ENCODE measurements around the gene MRC2. TPM values are rescaled to one million over a fixed set of nuclear protein-coding genes. Genes with fewer than 3 reads are reported as not detected.

The MRC2 gene, protein sequence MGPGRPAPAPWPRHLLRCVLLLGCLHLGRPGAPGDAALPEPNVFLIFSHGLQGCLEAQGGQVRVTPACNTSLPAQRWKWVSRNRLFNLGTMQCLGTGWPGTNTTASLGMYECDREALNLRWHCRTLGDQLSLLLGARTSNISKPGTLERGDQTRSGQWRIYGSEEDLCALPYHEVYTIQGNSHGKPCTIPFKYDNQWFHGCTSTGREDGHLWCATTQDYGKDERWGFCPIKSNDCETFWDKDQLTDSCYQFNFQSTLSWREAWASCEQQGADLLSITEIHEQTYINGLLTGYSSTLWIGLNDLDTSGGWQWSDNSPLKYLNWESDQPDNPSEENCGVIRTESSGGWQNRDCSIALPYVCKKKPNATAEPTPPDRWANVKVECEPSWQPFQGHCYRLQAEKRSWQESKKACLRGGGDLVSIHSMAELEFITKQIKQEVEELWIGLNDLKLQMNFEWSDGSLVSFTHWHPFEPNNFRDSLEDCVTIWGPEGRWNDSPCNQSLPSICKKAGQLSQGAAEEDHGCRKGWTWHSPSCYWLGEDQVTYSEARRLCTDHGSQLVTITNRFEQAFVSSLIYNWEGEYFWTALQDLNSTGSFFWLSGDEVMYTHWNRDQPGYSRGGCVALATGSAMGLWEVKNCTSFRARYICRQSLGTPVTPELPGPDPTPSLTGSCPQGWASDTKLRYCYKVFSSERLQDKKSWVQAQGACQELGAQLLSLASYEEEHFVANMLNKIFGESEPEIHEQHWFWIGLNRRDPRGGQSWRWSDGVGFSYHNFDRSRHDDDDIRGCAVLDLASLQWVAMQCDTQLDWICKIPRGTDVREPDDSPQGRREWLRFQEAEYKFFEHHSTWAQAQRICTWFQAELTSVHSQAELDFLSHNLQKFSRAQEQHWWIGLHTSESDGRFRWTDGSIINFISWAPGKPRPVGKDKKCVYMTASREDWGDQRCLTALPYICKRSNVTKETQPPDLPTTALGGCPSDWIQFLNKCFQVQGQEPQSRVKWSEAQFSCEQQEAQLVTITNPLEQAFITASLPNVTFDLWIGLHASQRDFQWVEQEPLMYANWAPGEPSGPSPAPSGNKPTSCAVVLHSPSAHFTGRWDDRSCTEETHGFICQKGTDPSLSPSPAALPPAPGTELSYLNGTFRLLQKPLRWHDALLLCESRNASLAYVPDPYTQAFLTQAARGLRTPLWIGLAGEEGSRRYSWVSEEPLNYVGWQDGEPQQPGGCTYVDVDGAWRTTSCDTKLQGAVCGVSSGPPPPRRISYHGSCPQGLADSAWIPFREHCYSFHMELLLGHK (N-terminal part only)
- 1 to 10 TPM; 1.5 to 2.7 TPM for total RNA-seq

DNA sequence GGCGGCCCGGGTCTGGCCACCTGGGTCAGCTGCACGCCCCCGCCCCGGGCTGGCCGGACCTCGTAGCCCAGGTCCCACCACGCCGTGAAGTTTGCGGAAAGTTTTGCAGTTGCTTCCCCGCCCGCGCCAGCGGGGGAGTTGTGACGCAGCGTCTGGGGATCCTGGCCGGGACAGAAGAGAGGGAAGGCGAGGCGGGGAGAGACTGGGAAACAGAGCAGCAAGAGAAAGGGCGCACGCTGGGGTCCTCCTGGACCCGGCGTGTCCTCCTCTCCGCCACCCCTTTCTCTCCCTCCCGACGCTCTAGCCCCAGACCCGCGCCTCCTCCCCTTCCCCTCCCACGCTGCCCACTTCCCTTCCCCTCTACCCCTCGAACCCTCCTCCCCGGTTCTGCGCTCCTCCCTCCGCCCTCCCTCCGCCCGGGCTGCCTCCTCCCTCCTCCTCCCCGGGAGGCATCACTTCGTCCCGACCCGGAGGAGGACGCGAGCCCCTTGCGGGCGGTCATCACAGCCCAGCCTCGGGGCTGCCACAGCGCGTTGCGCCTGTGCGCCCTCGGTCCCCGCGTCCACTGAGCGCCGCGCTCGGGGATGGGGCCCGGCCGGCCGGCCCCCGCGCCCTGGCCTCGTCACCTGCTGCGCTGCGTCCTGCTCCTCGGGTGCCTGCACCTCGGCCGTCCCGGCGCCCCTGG, at the start of gene MRC2:
Gene MRC2 (plus strand): TSS at position 452 of the 685 bp plus-strand sequence. CDS start 133 bp downstream, at position 585.

Other genes starting within 250 kb of the MRC2 start
- gene EFCAB3, start 247.1 kb upstream of the MRC2 start, total RNA-seq, result not detected
- 10 to 100 TPM; 15.4 to 18.2 TPM for gene METTL2A, start 203.8 kb upstream of the MRC2 start, total RNA-seq
- 10 to 100 TPM; 39.6 to 40.4 TPM for gene TLK2, start 148.8 kb upstream of the MRC2 start, total RNA-seq
- not detected for gene MARCHF10, start 180.6 kb downstream of the MRC2 start, total RNA-seq